Left colon (tissue), 2 donors: ENCODE data around the gene CRYAA. TPM values are rescaled to one million over a fixed set of nuclear protein-coding genes. Genes with fewer than 3 reads are reported as not detected.
"Not testable (repeated sequence)": the region's sequence is repeated elsewhere in the genome, so short reads cannot be mapped to it uniquely, and the experiment has no call there.

Source experiments
- ATAC-seq: fragments of 200-7000 bp; cut with Tn5 transposase; one replicate; pipeline ENCODE4 v1.9.1; 2020; ENCODE audit warnings: mild to moderate bottlenecking, moderate library complexity
- DNase-seq, 2 donors: peaks; one replicate each; pipeline ENCODE4 v3.0.0-alpha.2; 2020
- intact Hi-C, 2 donors: fragments of 100-400 bp; cut with DNase I in 1 of 2; cut with micrococcal nuclease in 1 of 2; formaldehyde crosslinking; loops; one replicate each; pipeline versions ENCODE4 v1.11.2 to v1.14.0; 2022; cut with DNase I, micrococcal nuclease
- long read RNA-seq: library from polyadenylated mRNA; unstranded; transcript quantifications from one replicate; pipeline ENCODE4 v2.0.0, GENCODE V29; 2021
- total RNA-seq, 2 donors: library from RNA; stranded (reverse); fragmentation: NEBNext Ultra II Directional; extraction: Animal tissue kit (Norgen Biotek cat#: 25700); gene quantifications; one replicate each; pipeline ENCODE4 v1.2.1, GENCODE V29; 2021
- donor health status: DM: no; HTN: no; CAD: no.
- donor health status: DM: yes; HTN: yes; CAD: no.

The CRYAA gene, protein sequence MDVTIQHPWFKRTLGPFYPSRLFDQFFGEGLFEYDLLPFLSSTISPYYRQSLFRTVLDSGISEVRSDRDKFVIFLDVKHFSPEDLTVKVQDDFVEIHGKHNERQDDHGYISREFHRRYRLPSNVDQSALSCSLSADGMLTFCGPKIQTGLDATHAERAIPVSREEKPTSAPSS
- total RNA-seq: not detected
- long read RNA-seq: 0 reads

DNA sequence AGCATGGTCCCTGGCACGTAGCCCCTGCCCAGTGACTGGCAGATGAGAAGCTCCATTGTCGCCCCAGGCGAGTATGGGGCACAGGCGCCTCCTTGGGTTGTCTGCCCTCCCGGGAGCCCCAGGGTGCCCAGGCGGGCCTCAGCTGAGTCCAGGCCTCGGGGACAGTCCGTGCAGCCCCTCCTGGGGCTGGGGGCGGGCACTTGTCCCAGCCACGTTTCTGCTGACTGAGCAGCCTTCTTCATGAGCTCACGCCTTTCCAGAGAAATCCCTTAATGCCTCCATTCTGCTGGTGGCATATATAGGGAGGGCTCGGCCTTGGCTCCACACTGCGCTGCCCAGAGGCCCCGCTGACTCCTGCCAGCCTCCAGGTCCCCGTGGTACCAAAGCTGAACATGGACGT, at the start of gene CRYAA:
Gene CRYAA, plus strand, starts transcription at position 301 of the 400 bp plus-strand sequence. Its CDS starts 92 bp downstream, at position 393.
- ATAC-seq, intact Hi-C loops, DNase-seq: not testable (repeated sequence)

DNA sequence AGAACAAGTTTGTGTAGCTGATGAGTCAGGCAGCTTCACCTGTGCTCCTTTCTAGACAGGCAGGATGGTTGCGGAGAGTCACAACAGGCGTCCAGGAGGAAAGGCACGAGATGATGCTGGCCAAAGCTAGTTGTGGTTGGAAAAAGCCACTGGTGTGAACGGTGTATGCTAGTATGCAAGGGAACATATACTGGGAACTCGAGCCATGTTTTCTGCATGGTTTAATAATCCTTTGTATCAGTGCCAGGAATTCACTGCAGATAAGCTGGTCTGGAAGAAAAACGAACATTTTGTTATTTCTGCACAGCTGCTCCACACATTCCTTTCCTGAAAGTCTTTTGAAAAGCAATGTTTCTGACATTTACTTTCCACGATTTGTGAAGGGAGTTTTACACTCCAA, 38.7 kb upstream of the CRYAA start:
- ATAC-seq, intact Hi-C loops, DNase-seq: not testable (repeated sequence)

DNA sequence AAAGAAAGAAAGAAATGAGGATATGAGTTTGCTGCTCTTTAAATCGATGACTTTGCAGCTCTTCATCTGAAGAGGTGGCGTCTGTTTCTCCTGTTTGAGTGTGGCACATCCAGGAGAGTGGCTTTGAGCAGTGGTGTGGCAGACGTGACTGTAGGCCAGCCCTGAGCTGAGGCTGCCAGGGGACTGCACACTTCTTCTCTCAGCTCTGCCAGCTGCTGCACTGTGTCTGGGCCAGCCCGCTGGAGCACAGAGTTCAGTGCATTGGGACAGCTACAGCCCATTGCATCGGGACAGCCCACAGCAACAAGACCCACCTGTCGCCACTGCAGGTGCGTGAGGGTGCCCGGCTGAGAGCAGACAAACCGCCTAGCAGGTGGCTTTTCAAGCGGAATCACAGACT, 34.3 kb upstream of the CRYAA start:
- ATAC-seq, DNase-seq: not testable (repeated sequence)

DNA sequence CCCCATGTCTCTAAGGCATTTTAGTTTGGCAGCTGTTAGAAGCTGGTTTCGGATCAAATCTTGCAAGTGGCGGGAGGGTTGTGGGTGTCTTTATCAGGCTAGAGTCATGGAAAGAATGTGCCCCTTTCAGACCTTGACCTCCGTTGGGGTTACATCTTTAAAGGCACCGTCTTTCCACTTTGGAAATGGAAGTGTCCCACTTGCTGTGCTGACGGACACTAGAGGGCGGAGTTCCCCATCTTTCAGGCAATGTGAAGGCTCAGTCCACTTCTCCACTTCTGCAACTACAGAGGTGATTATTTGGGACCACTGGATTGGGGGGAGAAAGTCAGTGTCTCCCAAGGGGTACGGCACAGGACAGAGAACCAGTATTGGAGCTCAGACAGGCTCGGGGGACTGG, 29.9 kb upstream of the CRYAA start:
- peak; percentile 38 for ATAC-seq
- DNase-seq, intact Hi-C loops: not testable (repeated sequence)

More for the DNA sequence above, 34.3 kb upstream of the CRYAA start:
- intact Hi-C loops: not testable (repeated sequence)

DNA sequence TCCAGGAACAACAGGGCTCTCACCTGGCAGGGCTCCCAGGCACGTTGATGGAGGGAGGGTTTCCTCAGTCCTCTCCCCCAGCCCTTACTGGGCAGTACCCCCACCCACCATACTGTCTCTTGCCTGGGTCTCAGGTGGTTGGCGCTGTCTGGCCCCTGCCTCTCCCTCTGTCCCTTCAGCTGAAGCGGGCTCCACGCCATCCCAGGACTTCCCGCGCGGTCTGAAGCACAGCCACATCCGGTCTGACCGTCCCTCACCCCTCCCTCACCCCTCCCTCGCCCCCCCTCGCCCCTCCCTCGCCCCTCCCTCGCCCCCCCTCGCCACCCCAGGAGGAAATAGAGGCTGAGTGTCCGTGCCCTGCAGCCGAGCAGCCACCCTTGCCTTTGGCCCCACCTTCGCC, 27.4 kb upstream of the CRYAA start:
- DNase-seq, intact Hi-C loops: not testable (repeated sequence)
- peak; percentile 30 for ATAC-seq

DNA sequence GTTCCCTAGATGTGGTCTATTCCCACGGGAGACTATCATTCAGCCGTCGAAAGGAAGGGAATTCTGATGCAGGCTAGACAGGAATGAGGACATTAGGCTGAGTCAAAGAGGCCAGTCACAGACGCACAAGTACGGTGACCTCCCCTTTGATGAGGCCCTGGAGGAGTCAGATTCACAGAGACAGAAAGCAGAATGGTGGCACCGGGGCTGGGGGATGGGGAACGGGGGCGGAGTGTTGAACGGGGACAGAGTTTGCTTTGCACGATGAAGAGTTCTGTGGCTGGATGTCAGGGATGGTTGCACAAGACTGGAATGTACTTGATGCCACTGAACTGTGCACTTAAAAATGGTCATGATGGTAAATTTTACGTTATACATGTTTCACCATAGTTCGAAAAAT, 22.2 kb upstream of the CRYAA start:
- ATAC-seq, intact Hi-C loops, DNase-seq: not testable (repeated sequence)

DNA sequence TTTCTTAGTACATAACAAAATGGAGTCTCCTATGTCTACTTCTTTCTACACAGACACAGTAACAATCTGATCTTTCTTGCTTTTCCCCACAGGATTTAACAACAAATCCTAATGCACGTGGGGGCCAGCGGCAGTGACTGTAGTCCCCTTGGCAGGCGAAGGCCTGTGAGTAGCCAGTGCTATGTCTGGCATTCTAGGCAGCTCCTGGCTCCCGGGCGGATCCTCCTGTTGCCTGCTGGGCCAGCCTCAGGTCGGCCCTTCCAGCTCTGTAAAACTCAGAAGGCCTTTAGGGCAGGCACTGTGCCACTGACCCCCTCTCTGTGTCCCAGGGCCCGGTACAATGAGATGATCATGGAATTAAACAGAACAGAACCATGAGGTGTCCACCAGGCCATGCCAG, 20.8 kb upstream of the CRYAA start:
- intact Hi-C loops, ATAC-seq, DNase-seq: not testable (repeated sequence)

DNA sequence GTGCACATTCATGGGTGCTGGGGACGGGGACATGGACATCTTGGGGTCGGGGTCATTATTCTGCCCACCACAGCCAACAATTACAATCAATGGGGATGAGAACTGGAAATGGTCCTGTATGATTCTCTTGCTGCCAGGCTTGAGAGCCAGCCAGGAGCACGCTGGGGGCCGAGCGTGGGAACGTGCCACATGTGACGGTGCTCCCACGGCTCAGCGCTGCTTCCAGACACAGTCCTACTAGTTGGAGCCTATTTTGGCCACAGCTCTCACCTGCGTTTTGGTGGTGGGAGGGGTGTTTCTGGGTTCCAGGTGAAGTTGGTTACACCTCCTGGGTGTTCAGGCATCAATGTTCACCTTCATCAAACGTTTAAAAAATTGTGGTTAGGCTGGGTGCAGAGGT, 19.5 kb upstream of the CRYAA start:
- DNase-seq, intact Hi-C loops, ATAC-seq: not testable (repeated sequence)

DNA sequence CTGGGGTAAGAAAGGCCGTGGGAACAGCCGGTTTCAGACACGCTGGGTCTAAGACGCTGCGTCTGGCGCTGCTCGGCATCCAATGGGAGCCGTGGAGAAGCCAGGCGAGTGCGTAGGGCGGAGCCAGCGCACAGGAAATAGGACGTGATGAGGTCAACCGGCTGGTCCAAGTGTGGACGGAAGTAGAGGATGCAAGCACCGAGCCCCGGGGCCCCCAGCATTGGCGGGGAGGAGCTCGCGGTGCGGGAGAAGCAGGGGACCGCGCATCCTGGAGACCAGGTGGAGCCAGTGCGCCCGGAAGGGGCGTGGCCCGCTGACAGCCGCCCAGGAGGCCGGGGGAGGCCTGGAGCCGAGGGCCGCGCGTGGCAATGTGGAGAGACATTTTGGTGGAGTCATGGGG, 15.2 kb upstream of the CRYAA start:
- ATAC-seq, intact Hi-C loops, DNase-seq: not testable (repeated sequence)

DNA sequence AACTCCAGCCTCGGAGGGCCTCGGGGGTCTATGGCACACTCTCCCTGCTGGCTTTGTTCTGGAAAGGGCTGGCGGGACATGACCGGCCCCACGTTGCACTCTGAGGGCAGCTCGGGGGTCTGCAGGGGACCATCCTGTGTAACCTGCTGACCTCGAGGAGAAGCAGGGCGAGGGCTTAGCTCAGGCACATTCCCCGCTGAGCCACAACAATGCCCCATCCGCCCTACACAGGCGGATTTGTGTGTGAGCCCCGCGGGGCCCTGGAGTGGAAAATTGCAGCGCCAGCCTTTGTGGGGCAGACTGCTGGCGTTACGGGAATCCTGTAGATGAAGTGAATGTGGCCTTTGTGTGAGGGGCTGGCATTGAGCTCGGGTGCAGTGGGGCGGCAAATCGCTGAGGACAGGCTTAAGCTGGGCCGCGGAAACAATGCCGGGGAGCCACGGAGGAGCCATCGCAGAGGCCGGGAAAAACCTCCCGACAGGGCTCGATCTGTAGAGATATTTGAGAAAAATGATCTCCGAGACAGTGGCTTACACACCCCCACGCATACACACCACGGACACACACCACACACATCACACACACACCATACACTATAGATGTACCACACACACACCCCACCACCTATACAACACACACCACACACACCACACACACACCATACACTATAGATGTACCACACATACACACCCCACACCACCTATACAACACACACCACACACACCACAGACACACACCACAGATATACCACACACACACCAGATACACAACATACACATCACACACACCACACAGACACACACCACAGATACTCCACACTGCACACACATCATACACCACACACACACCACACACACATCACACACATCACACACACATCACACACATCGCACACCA, 9.3 kb upstream of the CRYAA start:
- ATAC-seq, DNase-seq, intact Hi-C loops: not testable (repeated sequence)

DNA sequence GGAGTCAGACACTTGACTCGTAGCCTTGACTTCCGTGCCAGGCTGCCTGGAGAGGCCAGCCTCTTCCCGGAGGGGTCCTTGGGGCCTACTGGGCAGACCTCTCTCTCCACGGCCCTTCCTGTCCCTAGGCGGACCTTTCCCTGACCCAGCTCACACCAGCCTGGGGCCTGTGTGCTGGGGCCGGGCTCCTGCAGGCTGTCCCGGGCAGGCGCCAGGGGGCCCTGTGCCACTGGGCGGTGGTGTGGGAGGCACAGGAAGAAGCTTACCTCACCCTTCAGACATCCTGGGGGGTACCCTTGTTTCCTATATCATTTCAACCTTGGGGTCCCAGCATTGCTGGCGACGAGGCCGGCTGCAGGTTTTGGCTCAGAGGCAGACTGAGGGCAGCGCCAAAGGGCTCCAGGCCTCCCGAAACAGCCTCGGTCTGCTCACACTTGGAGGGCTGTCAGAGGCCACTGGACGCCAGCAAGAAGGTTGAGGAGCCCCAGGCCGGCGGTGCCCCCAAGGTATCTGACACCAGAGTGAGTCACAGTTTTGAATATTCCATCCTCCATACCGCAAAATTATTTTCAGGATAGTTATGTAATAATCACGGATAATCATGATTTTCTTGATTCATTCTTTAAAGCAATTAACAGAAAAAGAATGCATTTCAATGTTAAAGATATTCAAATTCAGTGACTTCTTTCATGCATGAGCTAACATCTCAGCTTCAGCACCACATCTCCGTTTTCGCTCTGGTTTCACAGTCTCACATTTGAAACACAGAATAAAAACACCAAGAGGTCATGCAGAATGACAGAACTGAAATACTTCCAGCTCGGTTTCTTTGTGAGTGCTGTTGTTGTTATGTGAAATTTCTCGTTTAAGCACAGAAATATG, 6.7 kb upstream of the CRYAA start:
- ATAC-seq, DNase-seq, intact Hi-C loops: not testable (repeated sequence)

DNA sequence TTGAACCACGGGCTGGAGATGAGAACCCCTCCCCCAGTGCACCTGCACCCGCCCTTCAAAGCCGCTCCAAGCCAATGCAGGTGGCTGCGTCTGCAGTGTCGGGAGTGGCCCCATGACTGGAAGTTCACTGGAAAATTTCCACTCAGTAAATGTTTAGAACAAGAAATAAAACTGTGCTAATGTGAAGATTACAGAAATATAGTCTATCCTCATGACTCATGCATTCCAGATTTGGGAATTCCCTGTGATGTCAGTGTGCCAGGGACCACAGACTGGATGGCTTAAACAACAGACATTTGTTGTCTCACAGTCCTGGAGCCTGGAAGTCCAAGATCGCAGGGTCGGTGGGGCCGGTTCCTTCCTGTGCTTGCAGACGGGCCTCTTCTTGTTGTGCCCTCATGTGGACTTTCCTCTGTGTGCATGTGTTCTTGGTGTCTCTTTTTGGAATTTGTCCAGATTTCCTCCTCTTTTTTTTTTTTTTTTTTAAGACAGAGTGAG, 6.1 kb upstream of the CRYAA start:
- intact Hi-C loops, DNase-seq: not testable (repeated sequence)
- peak; percentile 52 for ATAC-seq

DNA sequence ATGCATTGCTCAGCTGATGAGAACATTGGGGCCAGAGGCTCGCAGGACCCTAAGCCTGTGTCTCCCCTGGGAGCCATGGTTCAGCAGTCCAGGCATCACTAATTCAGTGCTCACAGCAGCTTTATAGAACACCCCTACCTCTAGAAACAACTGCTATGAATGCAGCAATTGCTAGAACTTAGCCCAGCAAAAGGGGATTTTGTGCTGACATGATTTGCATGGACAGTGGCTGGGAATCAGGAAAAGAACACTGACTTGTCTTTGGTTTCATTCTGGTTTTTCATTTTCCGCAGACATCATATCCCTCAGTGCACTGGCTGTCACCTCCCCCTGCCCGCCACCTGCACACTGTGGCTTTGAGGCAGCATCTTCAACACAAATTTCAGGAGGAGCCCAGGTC, 4.0 kb upstream of the CRYAA start:
- DNase-seq, intact Hi-C loops, ATAC-seq: not testable (repeated sequence)

DNA sequence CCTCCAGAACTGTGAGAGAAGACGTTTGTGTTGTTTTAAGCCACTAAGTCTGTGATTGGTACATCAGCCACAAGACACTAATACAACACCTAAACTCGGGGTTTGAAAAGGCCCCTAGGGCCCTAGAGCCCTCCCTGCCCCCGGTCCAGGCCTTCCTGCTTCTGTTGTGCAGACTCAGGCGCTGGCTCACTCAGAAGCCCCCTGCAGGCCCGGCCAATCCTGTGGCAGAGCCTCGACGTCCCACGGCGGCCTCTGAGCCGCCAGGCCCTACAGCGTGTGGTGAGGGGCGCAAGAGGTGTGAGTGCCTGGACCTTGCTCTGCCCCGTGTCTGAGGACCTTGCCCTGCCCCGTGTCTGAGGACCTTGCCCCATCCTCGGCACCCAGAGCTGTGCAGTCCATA, 3.1 kb upstream of the CRYAA start:
- DNase-seq, intact Hi-C loops, ATAC-seq: not testable (repeated sequence)

DNA sequence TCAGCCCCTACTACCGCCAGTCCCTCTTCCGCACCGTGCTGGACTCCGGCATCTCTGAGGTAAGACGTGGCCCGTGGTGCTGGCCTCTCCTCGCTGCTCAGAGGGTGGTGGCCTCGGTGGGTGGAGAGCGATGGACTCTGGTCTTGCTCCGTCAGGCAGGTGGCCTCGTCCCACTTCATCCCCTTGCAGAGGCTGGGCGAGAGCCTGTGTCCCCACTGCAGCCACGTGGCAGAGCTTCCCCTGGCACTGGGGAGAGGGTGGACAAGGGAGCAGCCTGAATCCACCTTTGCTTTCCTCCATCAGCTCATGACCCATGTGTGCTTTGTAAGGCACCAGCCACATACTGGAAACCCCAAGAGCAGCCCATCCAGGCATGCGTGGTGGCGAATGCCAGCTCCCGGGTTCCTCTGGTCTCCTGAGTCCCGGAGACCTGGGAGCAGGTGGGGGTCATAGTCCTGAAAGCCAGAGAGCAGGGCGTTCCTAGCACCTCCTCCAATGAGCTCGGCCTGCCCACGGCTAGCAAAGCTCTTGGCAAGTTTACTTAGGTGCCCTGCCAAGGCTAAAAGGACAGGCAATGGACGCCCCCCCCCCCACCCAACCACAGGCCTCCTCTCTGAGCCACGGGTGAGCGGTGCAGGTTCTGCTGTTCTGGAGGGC, 550 bp downstream of the CRYAA start:
- intact Hi-C loops, DNase-seq, ATAC-seq: not testable (repeated sequence)

DNA sequence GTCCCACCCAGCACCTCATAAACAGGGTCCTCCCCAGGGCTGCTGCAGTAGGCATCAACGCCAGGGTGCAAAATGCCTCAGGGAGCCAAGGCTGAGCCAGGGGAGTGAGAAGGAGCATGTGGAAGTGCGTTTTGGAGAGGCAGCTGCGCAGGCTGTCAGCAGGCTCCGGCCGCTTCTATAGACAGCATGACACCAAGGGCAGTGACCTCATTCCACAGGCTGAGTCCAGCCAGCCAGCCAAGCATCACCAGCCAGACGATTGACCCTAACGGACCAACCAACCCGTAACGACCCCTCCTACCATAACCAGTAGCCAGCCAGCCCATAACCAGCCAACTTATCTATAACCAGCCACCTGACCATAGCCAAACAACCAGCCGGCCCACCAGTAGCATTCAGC, 1.1 kb downstream of the CRYAA start:
- ATAC-seq, DNase-seq, intact Hi-C loops: not testable (repeated sequence)

DNA sequence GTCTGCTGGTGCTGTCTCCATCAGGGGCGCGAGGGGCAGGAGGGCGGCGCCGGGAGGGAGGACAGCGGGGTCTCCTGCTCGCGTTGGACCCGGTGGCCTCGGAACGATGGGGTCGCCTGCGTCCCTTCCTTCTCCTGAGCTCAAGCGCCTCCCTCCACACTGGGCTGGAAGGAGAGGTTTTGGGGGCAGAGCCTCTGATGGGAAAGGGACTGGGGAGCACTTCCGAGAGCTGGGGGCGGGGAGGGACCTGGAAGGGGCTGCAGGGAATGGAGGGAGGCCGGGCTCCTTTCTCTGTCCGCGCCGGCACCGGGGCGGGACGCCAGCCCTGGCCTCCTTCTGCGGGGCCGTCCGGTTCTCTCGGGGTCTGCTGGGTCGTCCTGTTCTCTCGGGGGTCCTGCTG, 4.0 kb downstream of the CRYAA start:
- ATAC-seq, intact Hi-C loops, DNase-seq: not testable (repeated sequence)

DNA sequence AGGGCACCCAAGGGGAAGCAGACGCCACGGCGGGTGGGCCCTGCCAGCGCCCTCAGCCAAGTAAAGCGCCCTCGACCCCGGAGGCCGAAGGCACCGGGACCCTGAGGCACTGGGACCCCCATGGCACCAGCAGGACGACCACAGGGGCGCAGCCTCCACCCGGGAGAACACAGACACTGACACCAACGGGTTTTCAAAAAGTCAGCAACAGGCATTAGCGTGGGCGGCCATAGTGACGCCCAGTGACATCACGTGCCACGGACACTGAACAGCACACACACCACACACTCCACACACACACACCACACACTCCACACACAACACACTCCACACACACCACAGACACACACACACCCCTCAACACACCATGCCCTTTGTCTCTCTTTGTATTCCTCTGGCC, 4.6 kb downstream of the CRYAA start:
- ATAC-seq, intact Hi-C loops, DNase-seq: not testable (repeated sequence)
